Ascending aorta (tissue), 2 donors: Measurements from ENCODE around the gene MVB12B. TPM values are rescaled to one million over a fixed set of nuclear protein-coding genes. Genes with fewer than 3 reads are reported as not detected.

ENCODE experiments used
- DNase-seq, 2 donors: peaks; one replicate each; pipeline ENCODE4 v3.0.0-alpha.2; 2019; ENCODE audit warnings: low spot score in 2 of 2
- H3K27ac ChIP-seq, 2 donors: fragments of 200-600 bp; sonication (generic); one replicate each; pipeline ENCODE4 v1.5.1; 2016 to 2017; ENCODE audit warnings: mild to moderate bottlenecking in 1 of 2
- H3K27me3 ChIP-seq: fragments of 200-600 bp; sonication (generic); one replicate; pipeline ENCODE4 v1.5.1; 2017
- H3K36me3 ChIP-seq, 2 donors: fragments of 200-600 bp; sonication (generic); one replicate each; pipeline ENCODE4 v1.5.1; 2016
- H3K4me1 ChIP-seq, 2 donors: fragments of 200-600 bp; sonication (generic); one replicate each; pipeline ENCODE4 v1.5.1; 2016 to 2017; ENCODE audit warnings: mild to moderate bottlenecking in 1 of 2
- H3K4me3 ChIP-seq, 2 donors: fragments of 200-600 bp; sonication (generic); one replicate each; pipeline ENCODE4 v1.5.1; 2016 to 2017; ENCODE audit warnings: mild to moderate bottlenecking in 1 of 2
- H3K9me3 ChIP-seq, 2 donors: fragments of 200-600 bp; sonication (generic); one replicate each; pipeline ENCODE4 v1.5.1; 2016
- intact Hi-C: fragments of 100-400 bp; cut with DNase I; formaldehyde crosslinking; loops from one replicate; pipeline ENCODE4 v1.15.1; 2023
- total RNA-seq: library from RNA; depleted of rRNA; stranded (reverse); fragments of >200 nt; gene quantifications from one replicate; pipeline ENCODE4 v1.1.0, GENCODE V29; 2016
- TF ChIP-seq, protein P1 (sequence below), 3 experiments: fragments of 200-600 bp in 2 of 3; fragments of 450-650 bp in 1 of 3; sonication (generic) in 2 of 3; IDR thresholded peaks; one replicate each; pipeline ENCODE4 v1.5.1; 2016 to 2019; ENCODE audit warnings: antibody characterized with exemption in 3 of 3, mild to moderate bottlenecking in 1 of 3, moderate library complexity in 1 of 3

Gene MVB12B
- total RNA-seq, 1 donor from 2014 or later, result 9.4 TPM

DNA sequence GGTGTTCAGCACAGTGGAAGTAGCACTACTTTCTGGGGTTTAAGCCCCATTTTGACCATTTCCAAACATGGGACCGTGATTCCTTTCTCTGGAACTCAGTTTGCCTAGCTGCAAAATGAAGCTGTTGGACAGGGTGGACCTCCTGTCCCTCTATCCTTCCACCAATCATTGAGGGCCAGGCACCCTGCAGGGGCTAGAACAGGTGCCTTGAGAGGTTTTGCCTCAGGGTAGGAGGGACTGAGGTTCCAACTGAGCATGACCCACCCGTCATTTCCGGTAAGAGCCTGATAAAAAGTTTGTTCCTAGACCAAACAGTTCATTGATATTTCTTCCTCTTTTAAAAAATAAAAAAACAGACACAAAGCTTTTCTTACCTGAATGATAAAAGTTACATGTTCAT is 116.5 kb downstream of the MVB12B start:
- H3K4me1 ChIP-seq, result no peaks in the 10 kb centered on the region
- TF ChIP-seq, protein P1, sequence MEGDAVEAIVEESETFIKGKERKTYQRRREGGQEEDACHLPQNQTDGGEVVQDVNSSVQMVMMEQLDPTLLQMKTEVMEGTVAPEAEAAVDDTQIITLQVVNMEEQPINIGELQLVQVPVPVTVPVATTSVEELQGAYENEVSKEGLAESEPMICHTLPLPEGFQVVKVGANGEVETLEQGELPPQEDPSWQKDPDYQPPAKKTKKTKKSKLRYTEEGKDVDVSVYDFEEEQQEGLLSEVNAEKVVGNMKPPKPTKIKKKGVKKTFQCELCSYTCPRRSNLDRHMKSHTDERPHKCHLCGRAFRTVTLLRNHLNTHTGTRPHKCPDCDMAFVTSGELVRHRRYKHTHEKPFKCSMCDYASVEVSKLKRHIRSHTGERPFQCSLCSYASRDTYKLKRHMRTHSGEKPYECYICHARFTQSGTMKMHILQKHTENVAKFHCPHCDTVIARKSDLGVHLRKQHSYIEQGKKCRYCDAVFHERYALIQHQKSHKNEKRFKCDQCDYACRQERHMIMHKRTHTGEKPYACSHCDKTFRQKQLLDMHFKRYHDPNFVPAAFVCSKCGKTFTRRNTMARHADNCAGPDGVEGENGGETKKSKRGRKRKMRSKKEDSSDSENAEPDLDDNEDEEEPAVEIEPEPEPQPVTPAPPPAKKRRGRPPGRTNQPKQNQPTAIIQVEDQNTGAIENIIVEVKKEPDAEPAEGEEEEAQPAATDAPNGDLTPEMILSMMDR (IDR thresholded peaks at IDR 0.05), result no peak
- H3K9me3 ChIP-seq, result no peaks in the 10 kb centered on the region
- peaks cover 0 to 3% of the 10 kb centered on the region in 2 donors for H3K36me3 ChIP-seq
- H3K27ac ChIP-seq, result no peak overlapping the region
- H3K4me3 ChIP-seq, result no peak overlapping the region
- intact Hi-C loops, result no loop called here
- DNase-seq, result peak in 1 of 2 donors; percentile 49
- H3K27me3 ChIP-seq, result no peaks in the 10 kb centered on the region

DNA sequence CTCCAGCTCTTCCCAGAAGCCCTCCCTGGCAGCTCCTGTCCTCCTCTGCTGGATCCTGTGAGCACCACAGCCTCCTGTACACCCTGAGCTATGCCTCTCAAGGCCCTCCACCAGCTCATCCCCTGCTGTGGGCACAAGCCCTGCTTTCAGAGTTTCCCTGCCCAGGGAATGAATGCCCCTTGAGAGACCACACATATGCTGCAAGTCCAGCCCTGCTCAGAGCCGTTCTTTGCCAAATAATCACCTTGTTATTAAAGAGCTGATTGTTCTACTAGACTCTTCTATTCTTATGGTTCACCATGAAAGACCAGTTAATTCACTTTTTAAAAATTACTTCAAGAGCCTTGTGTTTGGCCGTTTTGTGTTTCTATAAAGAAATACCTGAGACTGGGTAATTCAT is 121.5 kb downstream of the MVB12B start:
- Histone ChIP-seq H3K9me3 (no peaks in the 10 kb centered on the region), H3K27ac (no peak overlapping the region), H3K4me1 (no peaks in the 10 kb centered on the region), H3K4me3 (no peak overlapping the region), H3K27me3 (no peaks in the 10 kb centered on the region), H3K36me3 (no peaks in the 10 kb centered on the region)
- TF ChIP-seq, protein P1 (IDR thresholded peaks at IDR 0.05), result no peak
- intact Hi-C loops, result no loop called here
- no peak for DNase-seq

DNA sequence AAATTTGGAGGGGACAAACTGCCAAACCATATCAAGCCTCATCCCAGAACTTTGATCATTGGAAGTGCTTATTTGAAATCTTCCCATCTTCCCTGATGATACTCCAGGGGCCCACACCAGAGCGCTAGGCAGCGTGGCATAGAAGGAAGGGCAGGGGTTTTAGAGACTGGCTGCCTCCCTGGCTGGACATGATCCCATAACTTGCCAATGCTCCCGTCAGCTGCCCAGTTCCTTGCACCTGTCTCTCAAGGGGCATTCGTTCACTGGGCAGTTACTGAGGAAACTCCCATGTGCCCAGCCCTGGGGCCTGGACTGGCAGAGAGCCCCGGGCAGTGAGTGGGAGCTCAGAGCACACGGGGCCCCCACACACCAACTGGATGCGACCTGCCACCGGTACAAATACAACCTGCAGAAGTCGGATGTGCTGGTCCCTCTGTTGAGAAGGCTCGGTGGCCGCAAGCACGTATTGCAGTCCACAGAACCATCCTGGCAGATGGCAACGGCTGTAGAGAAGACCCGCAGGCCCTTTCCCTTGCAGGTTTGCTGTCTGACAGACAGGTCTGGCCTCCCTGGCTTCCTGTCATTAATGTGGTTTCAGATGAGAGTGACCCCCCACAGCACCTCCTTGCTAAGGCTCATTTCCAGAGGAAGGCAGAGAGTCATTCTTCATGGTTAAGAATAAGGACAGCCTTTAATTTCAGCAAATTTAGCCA is 122.4 kb downstream of the MVB12B start:
- no peak for DNase-seq
- TF ChIP-seq, protein P1 (IDR thresholded peaks at IDR 0.05), result no peak
- Histone ChIP-seq H3K27me3 (no peaks in the 10 kb centered on the region), H3K36me3 (no peaks in the 10 kb centered on the region), H3K9me3 (no peaks in the 10 kb centered on the region), H3K4me3 (no peak overlapping the region), H3K4me1 (no peaks in the 10 kb centered on the region), H3K27ac (no peak overlapping the region)
- intact Hi-C loops, result no loop called here

DNA sequence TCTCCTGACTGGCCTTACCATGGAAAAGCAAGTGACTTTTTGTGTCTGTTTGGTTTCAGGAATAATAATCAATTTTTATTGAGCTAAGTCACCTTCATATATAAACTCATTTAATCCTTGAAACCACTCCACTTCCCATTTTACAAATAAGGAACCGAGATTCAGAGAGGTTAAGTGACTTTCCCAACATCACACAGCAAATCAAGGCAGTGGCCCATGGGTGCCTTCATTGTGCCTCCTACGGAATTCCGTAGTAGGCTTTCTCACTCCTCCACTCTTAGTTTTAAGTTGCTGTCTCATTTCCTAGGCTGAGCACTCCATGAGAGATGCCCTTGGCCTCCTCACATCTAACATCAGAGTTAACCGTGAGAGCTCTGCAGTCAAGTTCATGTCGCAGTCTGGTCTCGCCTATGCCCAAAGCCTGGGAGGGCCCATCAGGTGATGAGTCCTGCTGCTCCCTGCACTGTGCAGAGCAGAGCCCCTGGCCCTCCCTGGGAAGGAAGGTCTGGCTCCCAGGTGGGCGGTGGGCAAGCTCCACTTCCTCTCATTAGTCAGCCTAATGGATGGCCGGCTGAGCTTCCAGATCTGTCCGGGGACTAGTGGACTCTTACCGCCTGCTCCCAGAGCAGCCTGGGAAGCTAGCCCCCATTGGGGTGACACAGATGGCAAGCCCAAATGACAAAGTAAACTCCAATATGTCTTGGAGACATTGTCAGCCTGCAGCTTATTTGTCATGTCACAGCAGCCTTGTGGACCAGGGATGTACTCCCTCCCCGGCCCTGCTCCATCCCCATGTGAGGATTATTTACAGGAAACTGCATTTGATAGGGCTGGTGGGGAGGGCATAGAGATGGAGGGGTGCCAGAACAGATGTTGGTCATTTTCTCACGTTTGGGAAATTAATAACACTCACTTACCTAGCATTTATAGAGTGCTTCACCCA is 123.4 kb downstream of the MVB12B start:
- no peaks in the 10 kb centered on the region for H3K27me3 ChIP-seq
- no peak overlapping the region for H3K4me3 ChIP-seq
- H3K4me1 ChIP-seq, result no peaks in the 10 kb centered on the region
- intact Hi-C loops, result no loop called here
- no peaks in the 10 kb centered on the region for H3K9me3 ChIP-seq
- TF ChIP-seq, protein P1 (IDR thresholded peaks at IDR 0.05), result no peak
- no peak overlapping the region for H3K27ac ChIP-seq
- DNase-seq, result no peak
- H3K36me3 ChIP-seq, result no peaks in the 10 kb centered on the region

DNA sequence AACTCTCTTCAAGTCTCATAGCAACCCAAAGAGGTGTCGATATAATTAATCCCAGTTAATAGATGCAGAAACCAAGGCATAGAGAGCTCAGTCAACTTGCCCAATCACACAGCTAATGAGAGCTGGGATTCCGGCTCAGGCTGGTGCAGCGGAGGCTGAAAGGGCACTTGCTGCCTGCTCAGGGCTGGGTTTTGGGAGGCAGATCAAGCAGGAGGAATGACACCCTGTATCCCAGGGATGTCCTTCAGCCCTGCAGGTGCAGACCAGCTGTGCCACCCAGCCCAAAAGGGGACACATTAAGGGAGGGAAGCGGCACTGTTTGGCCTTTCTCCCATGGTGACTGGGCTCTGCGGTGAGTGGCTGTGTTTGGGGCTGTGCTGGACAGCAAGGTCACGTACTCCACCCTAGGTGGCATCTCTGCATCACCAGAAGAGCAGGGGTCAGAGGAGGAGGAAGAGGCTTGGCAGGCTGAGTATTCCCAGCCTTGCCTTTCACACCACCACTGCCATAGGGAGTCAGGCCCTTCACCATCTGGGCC is 124.1 kb downstream of the MVB12B start:
- Histone ChIP-seq H3K4me3 (no peak overlapping the region), H3K4me1 (no peaks in the 10 kb centered on the region), H3K9me3 (no peaks in the 10 kb centered on the region), H3K27ac (no peak overlapping the region), H3K27me3 (no peaks in the 10 kb centered on the region), H3K36me3 (no peaks in the 10 kb centered on the region)
- no peak for DNase-seq
- intact Hi-C loops, result no loop called here
- TF ChIP-seq, protein P1 (IDR thresholded peaks at IDR 0.05), result no peak
